HFF-Myc (cell line): ENCODE measurements around the gene CDC34.

Experiments
- DNase-seq: peaks from one replicate; pipeline ENCODE4 v3.0.0-alpha.2; 2011; ENCODE audit warnings: low read depth; ENCODE audit errors: extremely low read depth
- H3K4me3 ChIP-seq: replicated peaks from 2 replicates; pipeline ENCODE4 v1.5.1; 2011; ENCODE audit warnings: low read depth, mild to moderate bottlenecking, control low read depth, low read length
- TF ChIP-seq, protein P1 (sequence below): IDR thresholded peaks from 2 replicates; pipeline ENCODE4 v1.5.1; 2012; ENCODE audit warnings: mild to moderate bottlenecking, low read depth, low read length, control low read depth; ENCODE audit errors: missing control alignments

CDC34 gene

DNA sequence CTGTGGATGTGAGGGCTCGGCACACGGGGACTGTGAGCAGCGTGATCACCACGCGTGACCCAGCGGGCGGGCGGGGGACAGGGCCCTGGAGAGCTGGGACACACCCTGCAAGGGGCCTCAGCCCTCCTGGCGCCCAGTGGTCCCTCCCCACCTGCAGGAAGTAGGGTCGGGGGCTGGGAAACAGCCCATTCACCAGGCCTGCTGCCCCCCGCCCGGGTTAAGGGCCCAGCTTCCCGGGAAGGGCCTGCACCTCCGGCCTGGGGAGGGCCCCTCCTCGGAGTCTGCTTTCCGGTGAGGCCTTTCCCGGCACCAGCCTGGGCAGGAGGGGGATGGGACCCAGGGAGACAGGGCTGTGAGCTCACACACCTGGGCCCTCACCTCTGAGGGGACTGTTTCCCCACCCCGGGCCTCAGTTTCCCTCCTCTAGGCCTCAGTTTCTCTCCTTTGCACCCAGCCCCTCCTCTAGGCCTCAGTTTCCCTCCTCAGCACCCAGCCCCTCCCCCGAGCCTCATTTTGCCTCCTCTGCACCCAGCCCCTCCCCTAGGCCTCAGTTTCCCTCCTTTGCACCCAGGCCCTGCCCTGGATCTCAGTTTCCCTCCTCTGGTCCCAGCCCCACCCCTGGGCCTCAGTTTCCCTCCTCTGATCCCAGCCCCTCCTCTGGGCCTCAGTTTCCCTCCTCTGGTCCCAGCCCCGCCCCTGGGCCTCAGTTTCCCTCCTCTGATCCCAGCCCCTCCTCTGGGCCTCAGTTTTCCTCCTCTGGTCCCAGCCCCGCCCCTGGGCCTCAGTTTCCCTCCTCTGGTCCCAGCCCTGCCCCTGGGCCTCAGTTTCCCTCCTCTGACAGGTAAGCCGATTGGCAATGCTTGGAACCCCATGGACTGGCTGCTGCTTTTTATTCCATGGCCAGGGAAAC lies 37.1 kb upstream of the CDC34 start:
- no peak overlapping the region for H3K4me3 ChIP-seq
- TF ChIP-seq, protein P1, sequence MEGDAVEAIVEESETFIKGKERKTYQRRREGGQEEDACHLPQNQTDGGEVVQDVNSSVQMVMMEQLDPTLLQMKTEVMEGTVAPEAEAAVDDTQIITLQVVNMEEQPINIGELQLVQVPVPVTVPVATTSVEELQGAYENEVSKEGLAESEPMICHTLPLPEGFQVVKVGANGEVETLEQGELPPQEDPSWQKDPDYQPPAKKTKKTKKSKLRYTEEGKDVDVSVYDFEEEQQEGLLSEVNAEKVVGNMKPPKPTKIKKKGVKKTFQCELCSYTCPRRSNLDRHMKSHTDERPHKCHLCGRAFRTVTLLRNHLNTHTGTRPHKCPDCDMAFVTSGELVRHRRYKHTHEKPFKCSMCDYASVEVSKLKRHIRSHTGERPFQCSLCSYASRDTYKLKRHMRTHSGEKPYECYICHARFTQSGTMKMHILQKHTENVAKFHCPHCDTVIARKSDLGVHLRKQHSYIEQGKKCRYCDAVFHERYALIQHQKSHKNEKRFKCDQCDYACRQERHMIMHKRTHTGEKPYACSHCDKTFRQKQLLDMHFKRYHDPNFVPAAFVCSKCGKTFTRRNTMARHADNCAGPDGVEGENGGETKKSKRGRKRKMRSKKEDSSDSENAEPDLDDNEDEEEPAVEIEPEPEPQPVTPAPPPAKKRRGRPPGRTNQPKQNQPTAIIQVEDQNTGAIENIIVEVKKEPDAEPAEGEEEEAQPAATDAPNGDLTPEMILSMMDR = no peak
- DNase-seq = no peak

DNA sequence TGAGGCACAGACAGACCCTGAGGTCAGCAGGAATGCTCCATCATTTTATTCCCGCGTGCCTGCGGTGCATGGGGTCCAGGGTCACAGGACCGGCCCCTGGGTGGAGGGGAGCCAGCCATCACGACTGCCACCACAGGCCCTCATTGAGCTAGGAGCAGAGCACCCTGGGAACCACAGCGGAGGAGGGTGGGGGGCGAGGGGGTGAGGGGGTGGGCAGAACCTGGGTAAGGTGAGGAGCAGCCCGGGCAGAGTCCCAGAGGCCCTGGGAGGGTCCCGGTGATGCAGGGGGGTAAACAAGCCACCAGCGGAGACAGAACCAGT lies 36.5 kb upstream of the CDC34 start:
- TF ChIP-seq, protein P1 = no peak
- no peak overlapping the region for H3K4me3 ChIP-seq
- DNase-seq = no peak

DNA sequence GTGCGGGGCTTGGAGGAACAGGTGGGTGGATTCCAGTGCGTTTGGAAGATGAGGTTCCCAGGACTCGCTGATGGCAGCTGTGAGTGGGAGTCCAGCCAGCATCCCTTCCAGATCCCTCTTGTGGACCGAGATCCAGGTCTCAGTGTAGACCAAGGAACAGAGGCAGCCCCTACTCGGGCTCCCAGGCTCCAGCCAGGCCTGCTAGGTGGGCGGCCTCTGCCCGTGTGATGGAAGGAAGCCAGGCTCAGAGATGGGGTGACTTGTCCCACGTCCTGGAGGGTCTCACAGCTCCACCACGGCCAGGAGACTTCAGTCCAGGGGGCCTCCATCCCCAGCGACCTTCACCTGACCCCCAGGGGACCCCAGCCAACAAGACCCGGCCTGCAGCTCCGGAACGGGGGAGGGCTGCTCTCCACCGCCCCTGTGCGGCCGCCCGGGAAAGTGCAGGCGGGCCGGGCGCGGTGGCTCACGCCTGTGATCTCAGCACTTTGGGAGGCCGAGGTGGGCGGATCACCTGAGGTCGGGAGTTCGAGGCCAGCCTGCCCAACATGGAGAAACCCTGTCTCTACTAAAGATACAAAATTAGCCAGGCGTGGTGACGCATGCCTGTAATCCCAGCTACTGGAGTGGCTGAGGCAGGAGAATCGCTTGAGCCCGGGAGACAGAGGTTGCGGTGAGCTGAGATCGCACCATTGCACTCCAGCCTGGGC lies 36.0 kb upstream of the CDC34 start:
- TF ChIP-seq, protein P1 = peak; percentile 84
- H3K4me3 ChIP-seq = no peak overlapping the region
- no peak for DNase-seq

DNA sequence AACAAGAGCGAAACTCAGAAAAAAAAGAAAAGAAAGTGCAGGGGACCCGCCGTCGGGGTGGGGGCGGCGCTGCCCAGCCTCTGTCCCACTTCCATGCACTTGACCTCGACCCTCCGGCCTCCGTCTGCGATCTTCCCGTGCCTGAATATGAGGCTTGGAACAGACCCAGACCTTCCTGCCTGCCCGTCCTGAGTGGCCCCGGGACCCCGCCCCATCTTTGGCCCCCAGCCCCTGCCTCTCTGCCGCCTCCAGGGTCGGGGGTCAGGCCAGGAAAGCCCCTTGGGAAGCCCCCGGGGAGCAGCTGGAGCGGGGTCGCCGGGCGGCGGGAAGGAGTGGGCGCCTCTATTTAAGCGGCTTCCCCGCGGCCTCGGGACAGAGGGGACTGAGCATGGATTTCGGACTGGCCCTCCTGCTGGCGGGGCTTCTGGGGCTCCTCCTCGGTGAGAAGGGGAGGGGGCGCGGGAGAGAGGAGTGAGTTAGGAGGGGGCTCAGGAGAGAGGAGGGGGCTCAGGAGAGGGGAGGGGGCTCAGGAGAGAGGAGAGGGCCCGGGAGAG lies 35.4 kb upstream of the CDC34 start, which contains the start of gene MADCAM1:
MADCAM1 (plus strand) TSS at position 375 of the 554 bp plus-strand sequence; CDS start at position 389, 14 bp downstream.
- no peak within 1 kb of the TSS for H3K4me3 ChIP-seq
- no peak for DNase-seq
- TF ChIP-seq, protein P1 = no peak

DNA sequence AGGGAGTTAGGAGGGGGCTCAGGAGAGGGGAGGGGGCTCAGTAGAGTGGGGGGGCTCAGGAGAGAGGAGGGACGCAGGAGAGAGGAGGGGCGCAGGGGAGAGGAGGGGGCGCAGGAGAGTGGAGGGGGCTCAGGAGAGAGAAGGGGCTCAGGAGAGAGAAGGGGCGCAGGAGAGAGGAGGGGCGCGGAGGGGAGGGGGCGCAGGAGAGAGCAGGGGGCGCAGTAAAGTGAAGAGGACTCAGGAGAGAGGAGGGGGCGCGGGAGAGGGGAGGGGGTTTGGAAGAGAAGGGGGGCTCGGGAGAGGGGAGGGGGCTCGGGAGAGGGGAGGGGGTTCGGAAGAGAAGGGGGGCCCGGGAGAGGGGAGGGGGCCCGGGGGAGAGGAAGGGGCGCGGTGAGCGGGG lies 34.6 kb upstream of the CDC34 start:
- no peak overlapping the region for H3K4me3 ChIP-seq
- DNase-seq = no peak
- TF ChIP-seq, protein P1 = no peak

DNA sequence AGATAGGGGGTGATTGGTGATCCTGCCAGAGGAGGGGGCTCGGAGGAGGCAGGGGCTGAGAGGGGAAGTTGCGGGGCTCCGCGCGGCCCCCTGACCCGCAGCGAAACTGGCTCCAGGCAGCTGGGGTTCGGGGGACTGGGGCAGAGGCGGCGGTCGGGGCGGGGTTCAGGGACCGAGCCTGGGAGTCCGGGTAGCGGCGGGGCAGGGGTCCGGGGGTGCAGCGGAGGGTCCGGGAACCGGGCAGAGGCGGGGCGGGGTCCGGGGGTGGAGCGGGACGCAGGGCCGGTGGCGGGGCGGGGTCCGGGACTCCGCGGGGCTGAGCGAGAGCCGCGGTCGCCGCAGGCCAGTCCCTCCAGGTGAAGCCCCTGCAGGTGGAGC lies 34.1 kb upstream of the CDC34 start:
- TF ChIP-seq, protein P1 = no peak
- DNase-seq = no peak
- H3K4me3 ChIP-seq = no peak overlapping the region
